ENCODE data around the gene KRT13. TPM values are rescaled to one million over a fixed set of nuclear protein-coding genes. Genes with fewer than 3 reads are reported as not detected.

The KRT13 gene
- total and polyA plus RNA-seq, 4 donors: 0.13 to 3.7 (median 2.8) TPM; not detected in 1

- Histone ChIP-seq H3K4me1 (ENCODE audit: control insufficient read depth in 4 of 4, insufficient read depth in 4 of 4, low read length in 3 of 4) (peaks cover 0 to 10% (median 4%) of the 10 kb centered on the region in 4 donors), H3K27ac (ENCODE audit: low read depth in 1 of 2, low read length in 2 of 2) (no peak overlapping the region)
- DNase-seq (ENCODE audit: low spot score): no peak
Observed at GRCh38 chr17:41527063-41528023, 21.9 kb upstream of the KRT13 start.

GRCh38 chr17:41524261-41524660, 18.8 kb upstream of the KRT13 start:
- H3K4me1 ChIP-seq (ENCODE audit: control insufficient read depth in 4 of 4, insufficient read depth in 4 of 4, low read length in 3 of 4): peaks cover 0 to 10% (median 4%) of the 10 kb centered on the region in 4 donors
- no peak overlapping the region for H3K4me3 ChIP-seq (ENCODE audit: low read depth in 1 of 3, low read length in 3 of 3)
- no peaks in the 10 kb centered on the region for H3K9me3 ChIP-seq (ENCODE audit: control insufficient read depth in 4 of 4, low read length in 3 of 4)
- no peak overlapping the region for H3K27ac ChIP-seq (ENCODE audit: low read depth in 1 of 2, low read length in 2 of 2)
- DNase-seq (ENCODE audit: low spot score): no peak
- 91% methylated on average over 11 of the region's 11 CpGs for WGBS
- no peak overlapping the region for H3K9ac ChIP-seq (ENCODE audit: low read depth in 1 of 2, low read length in 2 of 2)
- TF ChIP-seq RAD21 (IDR thresholded peaks at IDR 0.05) (no peak), MAX (IDR thresholded peaks at IDR 0.05) (no peak), JUND (IDR thresholded peaks at IDR 0.05) (no peak), EGR1 (IDR thresholded peaks at IDR 0.05; ENCODE audit: low read depth in 2 of 2) (no peak), FOXA2 (IDR thresholded peaks at IDR 0.05) (no peak), TAF1 (conservative IDR thresholded peaks at IDR 0.05) (no peak), NR2F2 (IDR thresholded peaks at IDR 0.05) (no peak)
- peaks cover 0 to 5% (median 2%) of the 10 kb centered on the region in 4 donors for H3K27me3 ChIP-seq (ENCODE audit: control insufficient read depth in 4 of 4, insufficient read depth in 4 of 4, low read length in 3 of 4)
- H3K36me3 ChIP-seq (ENCODE audit: control insufficient read depth in 4 of 4, insufficient read depth in 3 of 4, low read depth in 1 of 4, low read length in 3 of 4): no peaks in the 10 kb centered on the region

More at GRCh38 chr17:41527063-41528023, 21.9 kb upstream of the KRT13 start:
- Histone ChIP-seq H3K9ac (ENCODE audit: low read depth in 1 of 2, low read length in 2 of 2) (no peak overlapping the region), H3K36me3 (ENCODE audit: control insufficient read depth in 4 of 4, insufficient read depth in 3 of 4, low read depth in 1 of 4, low read length in 3 of 4) (no peaks in the 10 kb centered on the region), H3K27me3 (ENCODE audit: control insufficient read depth in 4 of 4, insufficient read depth in 4 of 4, low read length in 3 of 4) (peaks cover 0 to 9% (median 6%) of the 10 kb centered on the region in 4 donors), H3K9me3 (ENCODE audit: control insufficient read depth in 4 of 4, low read length in 3 of 4) (no peaks in the 10 kb centered on the region), H3K4me3 (ENCODE audit: low read depth in 1 of 3, low read length in 3 of 3) (peak overlapping the region in 1 of 3 donors; percentile 21)
- 13% methylated on average over 62 of the region's 62 CpGs for WGBS
- TF ChIP-seq HNF4A (conservative IDR thresholded peaks at IDR 0.05): no peak

- peaks cover 0 to 5% (median 2%) of the 10 kb centered on the region in 4 donors for H3K27me3 ChIP-seq (ENCODE audit: control insufficient read depth in 4 of 4, insufficient read depth in 4 of 4, low read length in 3 of 4)
- H3K4me1 ChIP-seq (ENCODE audit: control insufficient read depth in 4 of 4, insufficient read depth in 4 of 4, low read length in 3 of 4): peaks cover 0 to 10% (median 4%) of the 10 kb centered on the region in 4 donors
- H3K4me3 ChIP-seq (ENCODE audit: low read depth in 1 of 3, low read length in 3 of 3): no peak overlapping the region
- no peak for DNase-seq (ENCODE audit: low spot score)
- H3K36me3 ChIP-seq (ENCODE audit: control insufficient read depth in 4 of 4, insufficient read depth in 3 of 4, low read depth in 1 of 4, low read length in 3 of 4): no peaks in the 10 kb centered on the region
- 82% methylated on average over 19 of the region's 19 CpGs for WGBS
- no peak overlapping the region for H3K27ac ChIP-seq (ENCODE audit: low read depth in 1 of 2, low read length in 2 of 2)
- TF ChIP-seq ZBTB33 (IDR thresholded peaks at IDR 0.05) (no peak), CTCF (IDR thresholded peaks at IDR 0.05; ENCODE audit: low read depth, low read length, missing input control) (no peak), REST (IDR thresholded peaks at IDR 0.05) (no peak), HNF4A (conservative IDR thresholded peaks at IDR 0.05) (no peak), HNF4G (IDR thresholded peaks at IDR 0.05) (no peak), ATF3 (IDR thresholded peaks at IDR 0.05) (no peak), EGR1 (IDR thresholded peaks at IDR 0.05; ENCODE audit: low read depth in 2 of 2) (no peak), FOXA1 (IDR thresholded peaks at IDR 0.05) (no peak)
- no peak overlapping the region for H3K9ac ChIP-seq (ENCODE audit: low read depth in 1 of 2, low read length in 2 of 2)
- H3K9me3 ChIP-seq (ENCODE audit: control insufficient read depth in 4 of 4, low read length in 3 of 4): no peaks in the 10 kb centered on the region
Observed at GRCh38 chr17:41523787-41524186, 18.4 kb upstream of the KRT13 start.
